DMS53 (cell line): ENCODE results near the gene PDILT.
A peak's percentile ranks its signal among the peaks of the same experiment; 100 is the strongest.

Experiments used
- DNase-seq: peaks from one replicate; lab custom pipeline; 2025; lab: John Stamatoyannopoulos, UW

The PDILT gene

GRCh38 chr16:20363191-20363590, 41.3 kb downstream of the PDILT start:
- no peak for DNase-seq

DNA sequence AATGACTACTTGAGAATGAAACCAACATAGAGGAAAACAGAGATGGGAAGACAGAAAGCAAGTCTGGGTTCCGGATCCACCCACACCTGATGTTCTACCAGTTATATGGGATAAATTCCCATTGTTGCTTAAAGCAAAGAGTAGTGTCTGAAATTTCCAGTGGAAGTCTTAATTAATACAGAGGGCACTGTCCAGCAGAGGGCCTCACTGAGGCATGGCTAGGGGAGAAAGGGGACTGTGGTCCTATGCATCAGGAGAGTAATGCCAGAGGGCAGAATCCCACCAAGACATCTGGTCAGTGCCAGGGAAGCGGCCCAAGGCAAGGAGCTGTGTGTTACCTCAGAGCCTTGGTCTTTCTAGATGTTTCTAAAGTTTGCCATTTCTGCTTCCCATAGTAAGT, 44.5 kb downstream of the PDILT start:
- DNase-seq = peak; percentile 40

DNA sequence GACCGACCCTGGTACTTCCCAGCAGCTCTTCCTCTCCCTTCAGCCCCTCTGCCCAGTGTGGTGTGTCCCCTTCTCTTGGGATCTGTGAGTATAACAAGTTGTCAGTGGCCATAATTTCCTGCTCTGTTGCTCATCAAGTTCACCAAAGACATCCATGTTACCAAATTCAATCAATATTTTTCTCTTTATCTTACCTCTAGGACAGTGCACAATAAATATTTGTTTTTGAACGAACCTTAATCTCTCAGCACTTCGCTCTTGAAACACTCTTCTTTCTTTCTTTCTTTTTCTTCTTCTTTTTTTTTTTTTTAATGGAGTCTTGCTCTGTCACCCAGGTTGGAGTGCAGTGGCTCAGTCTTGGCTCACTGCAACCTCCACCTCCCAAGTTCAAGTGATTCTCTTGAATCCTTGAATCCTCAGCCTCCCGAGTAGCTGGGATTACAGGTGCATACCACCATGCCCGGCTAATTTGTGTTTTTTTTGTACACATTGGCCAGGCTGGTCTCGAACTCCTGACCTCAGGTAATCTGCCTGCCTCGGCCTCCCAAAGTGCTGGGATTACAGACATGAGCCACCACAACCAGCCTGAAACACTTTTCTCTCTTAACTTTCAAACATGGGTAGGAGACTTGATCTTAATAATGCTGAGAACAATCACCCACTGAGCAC, 49.3 kb downstream of the PDILT start:
- no peak for DNase-seq

GRCh38 chr16:20353379-20353778, 51.2 kb downstream of the PDILT start:
- no peak for DNase-seq

GRCh38 chr16:20352615-20353014, 51.9 kb downstream of the PDILT start, which contains the start of gene UMOD:
Gene UMOD, minus strand, starts transcription at chr16:20352715. Its CDS starts 1,978 bp downstream, at chr16:20350737.
- DNase-seq = no peak

- peak; percentile 20 for DNase-seq
These were observed 54.9 kb downstream of the PDILT start for GRCh38 chr16:20349615-20350014.

DNA sequence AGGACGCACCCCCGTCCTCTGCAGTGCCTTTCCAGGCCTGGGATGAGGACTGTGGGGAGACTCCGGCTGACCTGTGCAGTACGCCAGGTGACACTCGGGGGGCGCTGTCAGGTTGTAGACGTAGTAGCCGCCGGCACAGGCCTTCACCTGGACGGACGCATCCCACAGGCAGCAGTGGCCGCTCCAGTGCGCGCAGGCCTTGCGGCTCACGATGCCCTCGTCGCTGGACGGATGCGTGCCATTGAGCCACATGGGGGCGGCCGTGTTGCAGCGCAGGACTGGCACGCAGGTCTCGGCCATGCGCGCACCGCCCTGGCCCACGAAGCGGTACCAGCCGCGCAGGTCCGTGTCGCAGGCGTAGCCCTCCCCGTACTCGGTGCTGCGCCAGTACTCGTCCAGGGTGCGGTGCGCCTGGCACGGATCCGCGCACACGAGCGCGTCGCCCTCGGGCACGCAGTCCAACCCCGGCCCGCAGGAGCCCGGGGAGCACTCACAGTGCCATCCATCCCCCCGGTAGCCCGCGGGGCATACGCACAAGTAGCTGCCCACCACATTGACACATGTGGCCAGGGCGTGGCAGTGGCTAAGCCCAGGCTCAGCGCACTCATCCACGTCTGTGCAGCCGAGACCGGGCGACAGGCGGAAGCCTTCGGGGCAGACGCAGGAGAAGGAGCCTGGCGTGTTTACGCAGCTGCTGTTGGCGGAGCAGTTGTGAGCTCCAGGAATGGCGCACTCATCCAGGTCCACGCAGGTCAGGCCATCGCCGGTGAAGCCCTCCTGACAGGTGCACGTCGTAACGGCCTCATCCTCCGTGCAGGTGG, 56.0 kb downstream of the PDILT start:
- peak; percentile 86 for DNase-seq

DNA sequence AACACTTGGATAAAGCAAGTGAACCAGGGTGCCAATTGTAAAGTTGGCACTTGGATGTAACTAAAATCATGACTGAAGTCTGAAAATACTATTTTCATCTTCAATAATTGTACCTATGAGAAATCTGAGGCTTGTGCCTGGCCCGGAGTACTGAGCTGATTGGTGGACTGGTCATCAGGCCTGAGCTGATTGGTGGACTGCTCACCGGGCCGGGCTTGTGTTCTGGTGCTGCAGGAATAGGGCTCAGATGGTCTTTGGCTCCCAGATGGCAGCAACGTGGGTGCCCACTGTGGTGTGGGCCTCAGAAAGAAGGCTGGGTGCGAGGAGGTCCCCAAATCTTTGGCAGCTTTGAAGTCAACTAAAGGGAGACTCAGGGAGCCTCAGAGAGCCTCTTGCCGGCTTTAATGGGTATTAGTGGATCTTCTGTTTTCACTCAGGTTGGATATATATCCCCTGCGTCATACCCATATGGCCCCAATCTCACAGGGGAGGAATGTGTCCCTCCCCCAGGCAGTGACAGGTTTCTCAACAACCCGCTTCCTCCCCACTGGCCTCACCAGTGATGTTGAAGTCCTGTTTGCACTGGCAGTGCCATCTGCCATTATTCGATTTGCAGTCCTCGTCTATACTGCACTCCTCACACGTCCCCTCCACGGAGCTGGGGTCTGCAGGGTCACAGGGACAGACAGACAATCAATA, 56.7 kb downstream of the PDILT start:
- no peak for DNase-seq

GRCh38 chr16:20344611-20345010, 59.9 kb downstream of the PDILT start:
- DNase-seq = no peak

DNA sequence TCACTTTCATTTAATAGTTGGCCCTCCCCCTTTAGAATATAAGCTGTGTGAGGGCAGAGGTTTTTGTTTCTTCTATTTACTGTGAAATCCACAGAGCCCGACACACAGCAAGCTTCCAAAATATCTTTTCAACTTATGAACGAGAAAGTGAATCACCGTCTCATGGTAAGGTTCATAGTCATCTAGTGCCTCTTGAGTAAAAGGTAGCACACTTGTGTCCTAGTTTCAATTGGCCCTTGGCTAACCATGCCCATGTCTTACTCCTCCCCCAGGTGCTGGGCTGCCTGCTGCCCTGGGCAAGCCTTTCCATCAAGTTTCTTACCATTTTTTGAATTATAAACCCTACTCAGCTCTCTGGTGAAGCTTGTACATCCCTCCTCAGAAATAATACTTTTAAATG, 64.8 kb downstream of the PDILT start:
- no peak for DNase-seq

GRCh38 chr16:20336955-20337354, 67.6 kb downstream of the PDILT start:
- DNase-seq = no peak

- DNase-seq = no peak
These were observed 70.1 kb downstream of the PDILT start for GRCh38 chr16:20334396-20334795.

- DNase-seq = no peak
These were observed 71.4 kb downstream of the PDILT start for GRCh38 chr16:20333120-20333519.

DNA sequence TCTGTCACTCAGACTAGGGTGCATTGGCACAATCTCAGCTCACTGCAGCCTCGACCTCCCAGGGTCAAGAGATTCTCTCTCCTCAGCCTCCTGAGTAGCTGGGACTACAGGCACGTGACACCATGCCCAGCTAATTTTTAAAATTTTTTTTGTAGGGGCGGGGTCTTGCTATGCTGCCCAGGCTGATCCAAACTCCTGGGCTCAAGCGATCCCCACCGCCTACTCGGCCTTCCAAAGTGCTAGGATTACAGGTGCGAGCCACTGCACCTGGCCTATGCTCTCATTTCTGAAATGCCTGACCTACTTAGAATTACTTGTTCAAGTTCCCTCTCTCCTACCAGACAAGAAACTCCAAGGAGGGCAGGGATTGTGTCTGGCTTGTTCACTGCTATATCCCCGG, 72.1 kb downstream of the PDILT start:
- DNase-seq = no peak

- DNase-seq = no peak
These were observed 72.9 kb downstream of the PDILT start for GRCh38 chr16:20331635-20332034.

DNA sequence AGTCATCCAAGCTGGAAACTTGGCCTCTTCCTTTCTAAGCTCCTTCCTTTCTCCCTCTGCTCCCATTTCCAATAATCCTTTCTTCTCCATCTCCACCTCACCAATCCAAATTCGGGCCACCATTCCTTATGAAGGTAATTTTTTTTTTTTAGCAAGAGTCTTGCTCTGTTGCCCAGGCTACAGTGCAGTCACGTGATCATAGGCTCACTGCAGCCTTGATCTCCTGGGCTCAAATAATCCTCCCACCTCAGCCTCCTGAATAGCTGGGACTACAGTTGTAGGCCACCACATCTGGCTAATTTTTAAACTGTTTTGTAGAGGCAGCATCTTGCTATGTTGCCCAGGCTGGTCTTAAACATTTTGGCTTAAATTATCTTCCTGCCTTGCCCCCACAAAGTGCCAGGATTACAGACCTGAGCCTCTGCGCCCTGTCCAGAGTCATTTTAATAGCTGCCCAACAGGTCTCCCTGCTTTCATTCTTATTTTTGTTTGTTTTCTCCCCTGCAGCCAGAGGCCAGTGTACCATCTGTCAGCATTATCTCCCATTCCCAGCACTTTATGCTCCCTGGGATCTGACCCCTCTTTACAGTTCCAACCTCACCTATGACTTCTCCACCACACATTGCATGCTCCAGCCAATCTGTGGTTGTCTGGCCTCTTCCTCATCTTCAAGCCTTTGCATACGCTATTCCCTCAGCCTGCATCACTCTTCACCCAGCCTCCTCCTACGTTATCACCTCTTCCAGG, 75.0 kb downstream of the PDILT start:
- no peak for DNase-seq

GRCh38 chr16:20327444-20328041, 77.0 kb downstream of the PDILT start, which contains the start of gene GP2:
Gene GP2, minus strand, starts transcription at chr16:20327513. Its CDS starts 1,082 bp downstream, at chr16:20326431.
- DNase-seq = peak; percentile 29

GRCh38 chr16:20326321-20326720, 78.2 kb downstream of the PDILT start:
- no peak for DNase-seq

- DNase-seq = no peak
These were observed 79.5 kb downstream of the PDILT start for GRCh38 chr16:20325005-20325404.

- DNase-seq = no peak
These were observed 80.9 kb downstream of the PDILT start for GRCh38 chr16:20323591-20324117.

DNA sequence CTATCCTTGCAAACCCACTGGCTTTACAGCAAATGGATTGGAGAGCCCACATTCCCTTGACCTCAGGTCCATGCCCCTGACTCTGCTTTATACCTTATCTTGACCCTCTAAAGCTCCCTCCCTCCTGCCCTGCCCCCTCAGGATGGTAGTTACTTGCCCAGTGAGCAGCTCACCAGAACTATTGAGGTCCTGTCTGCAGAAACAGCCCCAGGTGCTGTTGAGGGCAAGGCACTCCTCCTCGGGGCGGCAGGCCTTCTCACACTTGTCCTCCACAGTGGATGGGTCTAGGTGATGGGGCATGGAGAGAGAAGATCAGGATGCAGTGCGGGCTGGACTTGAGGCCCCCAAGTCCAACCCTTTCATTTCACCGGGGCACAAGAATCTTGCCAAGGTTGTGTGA, 81.8 kb downstream of the PDILT start:
- no peak for DNase-seq
